HuH-7 (cell line): ENCODE measurements around the gene NFIB.

ENCODE experiments used
- DNase-seq: peaks from one replicate; pipeline ENCODE4 v3.0.0; 2011; ENCODE audit warnings: low spot score

NFIB gene

DNA sequence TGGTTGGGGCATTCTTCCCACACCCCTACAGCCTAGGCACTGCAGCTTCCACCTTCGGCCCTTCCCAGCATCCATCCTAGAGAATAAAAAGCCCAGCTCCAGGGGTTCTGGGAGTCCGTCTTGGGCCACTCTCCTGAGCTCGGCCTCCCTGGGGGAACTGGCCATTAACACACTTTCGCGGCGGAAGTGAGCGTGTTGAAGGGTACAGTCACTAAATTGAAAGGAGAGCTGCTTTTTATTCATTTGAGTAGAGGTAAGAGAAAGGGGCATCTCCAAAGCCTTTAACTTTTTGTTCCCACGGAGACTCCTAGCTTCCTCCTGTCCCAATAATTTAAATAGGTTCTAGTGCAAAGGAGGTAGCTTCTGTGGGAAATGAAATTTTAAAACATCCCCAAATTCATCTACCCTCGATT is 31.0 kb upstream of the NFIB start:
- no peak for DNase-seq

DNA sequence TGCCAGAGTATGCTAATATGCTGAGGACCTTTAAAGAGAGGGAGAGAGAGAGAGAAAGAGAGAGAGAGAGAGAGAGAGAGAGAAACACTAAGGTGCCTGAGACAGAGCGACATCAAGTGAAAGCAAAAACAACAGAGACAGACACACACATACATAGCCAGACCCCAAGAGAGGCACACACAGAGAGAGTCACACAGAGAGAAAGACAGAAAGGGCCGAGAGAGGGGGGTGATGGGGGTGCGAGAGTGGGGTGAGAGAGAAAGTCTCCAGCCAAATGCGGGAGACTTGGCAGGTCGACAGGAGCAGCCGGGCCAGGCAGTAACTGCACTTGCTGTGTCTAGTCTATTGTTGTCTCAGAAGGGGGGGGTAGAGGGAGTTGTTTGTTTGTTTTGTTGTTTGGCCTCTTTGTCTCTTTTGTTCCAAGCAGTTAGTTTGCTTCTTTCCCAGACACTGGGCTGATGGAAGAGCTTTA is 30.1 kb upstream of the NFIB start:
- no peak for DNase-seq

- DNase-seq: no peak
These were observed 29.5 kb upstream of the NFIB start for GRCh38 chr9:14343261-14344031.

- DNase-seq: no peak
These were observed 28.8 kb upstream of the NFIB start for GRCh38 chr9:14342736-14343135.

DNA sequence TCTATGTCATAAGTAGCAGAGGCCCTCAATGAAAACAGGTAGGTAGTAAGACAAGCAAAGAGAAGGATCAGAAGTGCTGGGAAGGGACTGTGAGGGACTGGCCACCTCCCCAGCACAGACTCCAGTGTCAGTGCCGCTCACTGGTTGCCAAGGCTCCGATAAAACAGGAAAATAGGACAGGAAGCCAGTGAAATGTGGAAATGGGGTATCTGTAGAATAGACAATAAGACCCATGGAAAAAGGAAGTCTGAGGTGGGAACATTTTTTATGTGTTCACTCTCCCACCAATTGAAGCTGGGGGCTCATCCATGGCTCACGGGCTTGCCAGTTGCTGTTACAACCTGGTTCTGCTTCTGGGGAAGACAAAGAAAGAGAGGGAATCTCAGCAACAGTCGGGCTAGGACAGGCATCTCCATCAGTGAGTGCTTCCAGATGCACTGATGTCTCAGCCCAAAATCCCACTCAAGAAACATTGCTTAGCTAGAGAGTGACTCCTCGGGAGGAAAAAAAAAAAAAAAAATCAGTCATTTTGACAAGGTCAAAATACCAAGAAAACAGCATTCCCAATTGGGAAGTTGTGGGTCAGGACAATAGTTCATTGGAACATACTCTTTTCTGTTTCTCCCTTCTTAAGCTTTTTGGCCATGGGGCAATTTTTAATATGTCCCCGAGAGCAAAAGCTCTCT is 27.6 kb upstream of the NFIB start:
- no peak for DNase-seq

GRCh38 chr9:14340994-14341393 is 27.1 kb upstream of the NFIB start:
- no peak for DNase-seq

- no peak for DNase-seq
These were observed 26.4 kb upstream of the NFIB start for GRCh38 chr9:14340219-14340873.

DNA sequence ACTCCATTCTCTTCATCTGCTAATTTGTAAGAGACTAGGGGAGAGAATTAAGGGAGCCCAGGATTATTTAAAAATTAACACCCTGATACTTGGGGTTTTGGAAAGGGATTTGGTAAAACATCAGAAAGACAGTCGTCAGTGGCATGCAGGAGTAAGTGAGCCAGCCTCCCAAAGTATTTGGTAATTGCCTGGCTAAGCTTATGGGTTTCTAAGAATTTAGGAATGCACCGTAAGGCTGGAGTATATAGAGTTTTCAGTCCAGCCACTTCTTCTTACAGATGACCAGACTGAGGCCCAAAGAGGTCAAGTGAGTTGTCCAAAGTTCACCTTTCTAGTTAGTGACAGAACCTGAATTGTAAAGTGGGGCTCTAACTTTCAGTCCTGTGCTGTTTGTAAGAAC is 25.8 kb upstream of the NFIB start:
- no peak for DNase-seq

- DNase-seq: no peak
These were observed 23.7 kb upstream of the NFIB start for GRCh38 chr9:14337615-14338014.

- DNase-seq: no peak
These were observed 22.3 kb upstream of the NFIB start for GRCh38 chr9:14336244-14336643.

DNA sequence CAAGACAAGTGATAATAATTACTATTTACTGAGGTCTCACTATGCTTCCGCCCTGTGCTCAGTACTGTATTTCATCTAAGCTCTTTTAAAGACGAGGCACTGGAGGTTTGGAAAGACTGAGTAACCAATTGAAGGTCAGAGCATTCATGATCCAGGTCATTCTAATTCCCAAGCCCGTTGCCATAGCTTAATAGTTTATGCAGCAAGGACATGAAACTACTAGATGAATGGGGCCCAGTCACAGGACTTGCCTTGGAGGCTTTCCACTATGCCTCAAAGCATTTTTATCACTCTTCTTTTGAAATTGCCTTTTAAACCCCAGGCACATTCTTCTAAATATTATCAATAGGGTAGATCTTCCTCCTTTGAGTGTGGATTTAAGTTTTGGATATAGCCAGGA is 17.2 kb upstream of the NFIB start:
- no peak for DNase-seq

GRCh38 chr9:14327036-14327435 is 13.1 kb upstream of the NFIB start:
- no peak for DNase-seq

GRCh38 chr9:14326264-14326826 is 12.4 kb upstream of the NFIB start:
- no peak for DNase-seq

GRCh38 chr9:14325147-14325546 is 11.2 kb upstream of the NFIB start:
- DNase-seq: no peak

DNA sequence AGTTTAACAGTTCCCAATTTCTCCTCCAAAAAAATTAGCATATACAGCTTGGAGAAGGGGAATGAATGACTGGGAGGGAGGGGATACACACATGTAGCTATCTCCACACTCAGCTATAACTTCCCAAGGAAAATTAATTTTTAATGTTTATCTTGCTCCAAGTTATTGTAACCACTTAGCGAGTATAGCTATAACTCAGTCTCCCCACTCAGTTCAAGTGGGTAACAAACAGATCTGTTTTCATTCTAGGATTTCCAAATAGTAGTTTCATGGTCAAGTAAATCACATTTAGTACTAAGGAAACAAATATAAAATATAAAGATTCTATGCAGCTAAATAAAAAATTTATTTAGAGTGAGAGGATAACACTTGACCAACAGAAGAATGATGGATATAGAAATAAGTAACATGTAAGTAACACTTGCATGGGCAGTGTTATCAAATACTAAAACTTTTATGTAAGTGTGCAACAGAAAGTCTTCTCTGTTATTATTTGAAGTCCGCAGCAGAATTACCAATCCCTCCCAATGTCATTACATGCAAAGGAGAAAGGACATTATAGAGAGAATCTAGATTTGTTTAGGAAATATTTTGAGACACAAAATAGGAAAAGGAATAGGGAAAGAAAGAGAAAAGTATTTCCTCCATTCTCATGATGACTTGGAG is 10.2 kb upstream of the NFIB start:
- no peak for DNase-seq

DNA sequence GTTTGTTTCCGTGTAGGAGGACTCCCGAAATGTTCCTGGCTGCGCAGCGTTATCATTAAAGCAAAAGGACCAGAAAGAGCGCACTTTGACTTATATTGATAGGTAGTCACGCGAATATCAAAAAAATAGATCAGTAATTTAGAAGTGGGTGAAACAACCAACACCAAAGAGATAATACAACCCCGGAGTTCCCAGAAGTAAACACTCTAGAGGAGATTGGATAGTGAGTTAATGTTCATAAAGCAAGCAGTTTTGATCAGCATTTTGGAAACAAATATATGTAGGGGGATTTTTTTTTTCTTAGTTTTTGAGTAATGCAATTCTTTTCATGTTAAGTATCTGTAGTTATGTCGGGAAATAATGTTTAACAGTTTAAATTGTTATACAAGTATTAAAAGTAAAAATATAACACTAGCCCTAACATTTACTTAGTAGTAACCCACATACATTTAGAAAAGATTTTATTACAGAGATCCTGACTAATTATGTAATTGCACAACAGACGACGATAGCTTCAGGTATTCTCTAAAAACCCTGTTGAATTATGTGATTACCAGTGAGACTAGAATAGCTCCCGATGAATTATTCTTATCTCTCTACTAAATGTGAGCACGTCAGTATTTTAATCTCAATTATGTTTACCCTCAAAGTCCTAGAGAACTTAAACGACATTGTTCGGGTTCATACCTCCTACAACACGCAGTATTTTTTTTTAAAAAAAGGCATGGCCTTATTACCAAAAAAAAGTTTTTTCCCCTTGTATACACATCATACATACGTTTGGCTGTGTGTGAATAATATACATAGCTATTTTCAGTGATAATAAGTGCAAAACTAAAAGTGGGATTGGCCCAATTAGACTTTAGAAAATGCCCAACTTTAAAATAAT is 9.4 kb upstream of the NFIB start:
- DNase-seq: no peak

DNA sequence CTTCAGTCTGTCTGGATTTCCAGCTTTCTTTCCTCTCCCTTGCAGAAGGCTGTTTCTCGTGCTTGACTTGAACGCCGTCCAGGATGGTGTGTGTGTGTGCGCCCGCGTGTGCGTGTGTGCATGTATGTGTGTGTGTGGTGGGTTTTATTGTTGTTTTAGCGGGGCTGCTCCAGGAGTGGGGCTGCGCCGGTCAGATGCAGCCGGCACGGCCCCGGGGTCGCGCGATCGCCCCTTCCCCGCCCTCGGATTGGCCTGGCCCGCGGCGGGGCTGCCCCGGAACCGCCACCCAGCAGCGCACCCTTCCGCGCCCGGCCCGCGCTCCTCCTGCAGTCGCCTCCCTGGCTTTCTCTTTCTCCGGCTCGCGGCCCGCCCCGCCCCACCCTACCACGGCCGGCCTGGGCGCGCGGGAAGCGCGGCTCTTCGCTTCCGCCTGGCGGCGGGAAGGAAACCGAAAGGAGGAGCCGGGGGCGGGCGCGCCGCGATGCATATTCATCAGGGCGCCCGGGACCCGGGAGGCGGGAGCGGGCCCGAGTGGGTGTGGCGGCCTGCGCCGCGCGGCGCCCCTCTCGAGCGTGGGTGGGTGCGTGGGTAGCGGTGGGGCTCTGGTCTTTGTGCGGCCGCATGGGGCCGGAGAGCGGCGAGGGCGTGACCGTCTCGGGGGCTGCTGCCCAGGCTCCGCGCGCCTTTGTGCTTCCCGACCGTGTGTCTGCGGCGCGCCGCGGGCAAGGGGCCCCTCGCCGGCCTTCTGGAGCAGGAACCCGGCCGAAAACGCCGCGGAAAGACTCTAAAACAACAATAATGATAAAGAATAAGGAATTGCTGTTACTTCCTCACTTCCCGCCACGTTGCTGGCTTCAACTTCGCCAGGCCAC is 8.5 kb upstream of the NFIB start:
- peak; percentile 71 for DNase-seq

DNA sequence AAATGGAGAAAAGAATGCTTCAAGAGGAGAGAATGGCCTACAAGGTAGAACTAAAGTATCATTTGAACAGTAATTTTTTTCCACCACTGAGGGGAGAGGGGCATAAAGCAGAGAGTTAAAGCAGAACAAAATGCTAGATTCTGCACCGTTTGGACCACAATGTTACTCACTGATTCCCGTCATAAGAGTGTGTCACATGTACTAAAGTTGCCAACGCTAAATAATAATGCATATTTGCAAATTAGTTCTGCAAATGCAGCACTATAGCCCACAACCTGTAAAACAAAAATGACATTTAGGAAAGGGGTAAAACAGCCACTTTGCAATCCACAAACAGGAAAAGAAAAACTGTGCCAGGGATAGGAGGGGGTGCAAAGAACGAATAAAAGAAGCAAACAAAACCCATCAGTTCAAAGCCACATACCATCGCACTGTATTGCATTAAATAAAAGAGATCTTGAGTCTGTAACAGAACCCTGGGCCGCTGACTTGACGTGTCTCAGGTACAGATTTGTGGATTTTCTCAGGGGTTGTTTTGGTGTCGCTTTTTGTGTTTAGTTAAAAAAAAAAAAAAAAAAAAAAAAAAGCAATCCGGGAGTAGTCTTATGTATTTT is 7.7 kb upstream of the NFIB start:
- DNase-seq: no peak

GRCh38 chr9:14320271-14321181 is 6.6 kb upstream of the NFIB start:
- DNase-seq: no peak
